ENCODE results near the gene CENPO. TPM values are rescaled to one million over a fixed set of nuclear protein-coding genes. Genes with fewer than 3 reads are reported as not detected.

Gene CENPO
- total RNA-seq, 2 donors from 2014 or later = 28.6 to 49.3 TPM

DNA sequence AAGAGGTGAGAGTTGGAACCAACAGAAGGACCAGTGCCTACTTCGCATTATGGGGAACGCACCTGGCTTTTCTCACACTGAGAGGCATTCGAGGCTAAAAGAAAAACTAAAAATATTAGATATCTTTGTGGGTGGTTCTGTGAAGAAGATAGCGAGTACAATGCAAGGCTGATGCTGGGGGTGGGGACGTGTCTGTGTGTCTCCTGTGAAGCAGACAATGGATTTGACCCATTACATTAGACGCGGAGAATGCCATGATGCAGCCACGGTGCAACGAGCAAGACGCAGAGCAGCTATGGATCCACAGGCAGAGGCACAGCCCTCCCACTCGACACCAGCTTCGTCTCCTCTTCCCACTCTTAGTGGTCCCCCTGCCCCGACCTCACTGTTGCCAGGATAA is 65.8 kb downstream of the CENPO start:
- DNase-seq (ENCODE audit: low spot score in 2 of 2) (no peak), ATAC-seq (no peak)
- H3K36me3 Mint-ChIP-seq = peaks cover 0 to 17% of the 10 kb centered on the region in 2 donors
- no peaks in the 10 kb centered on the region for H3K9me3 Mint-ChIP-seq
- no peak overlapping the region for H3K27ac Mint-ChIP-seq

DNA sequence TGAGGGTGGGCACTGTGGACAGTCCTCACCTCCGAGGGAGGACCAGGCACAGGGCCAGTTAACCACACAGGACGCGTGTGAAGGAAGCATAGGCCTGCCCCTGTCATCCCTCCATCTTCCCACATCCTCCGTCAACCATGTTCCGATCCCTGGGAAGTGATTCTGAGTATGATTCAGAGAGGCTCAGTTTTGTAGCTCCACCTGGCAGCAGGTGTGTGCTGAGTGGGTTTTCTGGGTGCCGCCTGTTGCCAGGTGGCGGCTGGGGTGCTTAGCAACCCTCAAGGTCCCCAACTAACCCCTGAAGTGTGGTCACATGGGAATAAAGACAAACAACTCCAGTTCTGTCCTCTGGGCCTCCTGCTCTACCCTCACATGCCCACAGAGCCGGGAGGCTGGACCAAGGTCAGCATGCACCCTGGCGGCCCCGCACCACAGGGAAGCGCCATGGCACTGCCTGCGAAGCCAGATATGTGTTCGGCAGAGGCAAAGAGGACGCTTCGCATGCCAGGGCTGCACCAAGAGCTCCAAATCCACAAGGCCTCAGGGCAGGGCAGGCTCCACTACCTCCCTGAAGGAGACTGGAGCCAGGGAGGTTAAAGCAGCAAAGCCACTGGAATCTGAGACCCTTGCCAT is 66.9 kb downstream of the CENPO start:
- H3K27ac Mint-ChIP-seq = no peak overlapping the region
- DNase-seq (ENCODE audit: low spot score in 2 of 2) = no peak
- no peaks in the 10 kb centered on the region for H3K9me3 Mint-ChIP-seq
- no peak for ATAC-seq
- peaks cover 0 to 17% of the 10 kb centered on the region in 2 donors for H3K36me3 Mint-ChIP-seq

DNA sequence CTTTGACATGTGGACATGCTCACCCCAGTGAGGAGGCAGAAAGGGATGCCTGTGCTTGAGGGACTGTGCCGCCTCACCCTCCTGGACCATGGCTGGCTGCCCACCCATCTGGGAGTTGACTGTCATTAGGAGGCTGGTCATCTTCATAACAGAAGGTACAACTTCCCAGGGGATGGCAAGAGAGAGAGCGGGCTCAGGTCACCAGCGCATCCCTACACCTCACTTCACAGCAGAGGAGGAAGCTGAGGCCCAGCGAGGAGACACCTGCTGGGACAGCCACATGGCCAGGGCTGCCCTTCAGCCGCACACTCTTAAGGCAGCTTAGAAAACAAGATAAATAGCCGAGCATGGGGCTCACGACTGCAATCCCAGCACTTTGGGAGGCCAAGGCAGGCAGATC is 67.4 kb downstream of the CENPO start:
- ATAC-seq (no peak), DNase-seq (ENCODE audit: low spot score in 2 of 2) (no peak)
- Mint-ChIP-seq H3K9me3 (no peaks in the 10 kb centered on the region), H3K27ac (no peak overlapping the region), H3K36me3 (peaks cover 0 to 17% of the 10 kb centered on the region in 2 donors)

DNA sequence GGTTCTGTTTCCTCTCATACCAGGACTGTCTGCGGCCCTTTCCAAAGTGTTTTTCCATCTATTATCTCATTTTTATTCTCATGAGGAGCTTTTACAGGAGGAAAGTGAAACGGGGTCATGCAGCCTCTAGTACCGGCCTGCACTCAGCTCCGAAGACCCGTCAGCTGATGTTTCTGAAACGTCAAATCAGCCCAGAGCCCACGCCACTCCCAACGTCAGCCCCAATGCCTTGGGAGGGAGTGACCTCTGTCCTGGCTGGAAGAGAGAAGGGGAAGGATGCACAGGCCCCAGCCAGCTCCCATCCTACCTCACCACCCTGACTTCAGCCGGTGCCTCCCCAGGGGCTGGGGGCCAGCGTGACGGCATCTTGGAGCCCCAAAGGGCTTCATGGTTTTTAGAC is 68.3 kb downstream of the CENPO start:
- ATAC-seq = no peak
- Mint-ChIP-seq H3K9me3 (no peaks in the 10 kb centered on the region), H3K27ac (no peak overlapping the region), H3K36me3 (peaks cover 0 to 13% of the 10 kb centered on the region in 2 donors)
- DNase-seq (ENCODE audit: low spot score in 2 of 2) = no peak

DNA sequence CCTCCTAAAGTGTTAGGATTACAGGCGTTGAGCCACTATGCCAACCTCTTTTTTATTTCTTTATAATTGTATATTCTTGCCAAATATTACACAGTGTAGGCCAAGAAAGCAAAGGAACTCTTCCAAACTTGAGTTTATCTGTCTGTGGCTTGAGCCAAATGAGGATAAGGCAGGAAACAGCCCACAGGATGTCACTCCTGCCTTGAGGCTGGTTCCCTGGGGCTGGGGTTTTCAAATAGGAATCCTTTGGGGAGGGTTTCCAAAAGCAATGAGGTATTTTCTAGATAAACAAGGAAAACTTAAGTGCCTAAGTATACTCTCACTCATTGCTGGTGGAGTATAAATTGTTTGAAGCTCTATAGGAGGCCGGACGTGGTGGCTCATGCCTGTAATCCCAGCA is 70.4 kb downstream of the CENPO start:
- ATAC-seq (no peak), DNase-seq (ENCODE audit: low spot score in 2 of 2) (no peak)
- H3K9me3 Mint-ChIP-seq = peaks cover 0 to 4% of the 10 kb centered on the region in 2 donors
- no peak overlapping the region for H3K27ac Mint-ChIP-seq
- peaks cover 0 to 15% of the 10 kb centered on the region in 2 donors for H3K36me3 Mint-ChIP-seq

DNA sequence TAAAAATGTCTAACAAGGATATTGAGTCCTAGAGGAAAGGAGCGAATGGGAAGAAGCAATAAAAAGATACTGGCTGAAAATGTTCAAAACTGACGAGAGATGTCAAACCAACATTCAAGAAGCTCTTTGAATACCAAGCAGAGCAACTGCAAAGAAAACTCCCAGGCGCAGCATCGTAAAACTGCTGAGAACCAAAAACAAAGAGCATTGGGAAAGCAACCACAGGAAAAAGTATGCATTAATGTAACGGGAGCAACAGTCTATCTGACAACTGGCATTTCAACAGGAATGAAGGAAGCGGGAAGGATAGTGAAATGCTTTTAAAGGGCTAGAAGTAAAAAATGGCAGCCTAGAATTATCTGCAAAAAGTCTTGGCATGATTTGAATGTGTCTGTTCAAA is 73.7 kb downstream of the CENPO start:
- no peak for DNase-seq (ENCODE audit: low spot score in 2 of 2)
- H3K36me3 Mint-ChIP-seq = peaks cover 0 to 11% of the 10 kb centered on the region in 2 donors
- ATAC-seq = no peak
- H3K27ac Mint-ChIP-seq = no peak overlapping the region
- H3K9me3 Mint-ChIP-seq = peaks cover 0 to 4% of the 10 kb centered on the region in 2 donors

DNA sequence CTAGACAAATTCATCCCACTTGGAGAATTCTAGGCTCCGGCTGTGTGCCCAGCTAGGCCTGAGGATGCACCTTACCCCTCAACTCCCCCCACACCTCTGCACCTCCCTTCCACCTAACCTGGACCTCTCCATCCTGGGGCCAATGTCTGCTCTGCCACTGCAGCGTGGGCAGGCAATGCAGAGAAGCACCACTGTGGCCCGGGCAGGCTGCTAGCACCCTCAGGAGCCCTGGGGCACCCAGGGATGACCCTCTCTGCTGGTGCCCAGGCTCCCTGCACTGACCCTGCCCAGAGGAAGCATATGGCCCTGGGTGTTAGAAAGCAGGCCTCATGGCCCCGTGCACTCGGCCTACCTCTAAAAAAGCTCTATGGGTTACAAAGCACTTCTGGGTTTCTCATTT is 77.2 kb downstream of the CENPO start:
- DNase-seq (ENCODE audit: low spot score in 2 of 2) (no peak), ATAC-seq (no peak)
- H3K27ac Mint-ChIP-seq = peak overlapping the region in 1 of 2 donors; percentile 68

DNA sequence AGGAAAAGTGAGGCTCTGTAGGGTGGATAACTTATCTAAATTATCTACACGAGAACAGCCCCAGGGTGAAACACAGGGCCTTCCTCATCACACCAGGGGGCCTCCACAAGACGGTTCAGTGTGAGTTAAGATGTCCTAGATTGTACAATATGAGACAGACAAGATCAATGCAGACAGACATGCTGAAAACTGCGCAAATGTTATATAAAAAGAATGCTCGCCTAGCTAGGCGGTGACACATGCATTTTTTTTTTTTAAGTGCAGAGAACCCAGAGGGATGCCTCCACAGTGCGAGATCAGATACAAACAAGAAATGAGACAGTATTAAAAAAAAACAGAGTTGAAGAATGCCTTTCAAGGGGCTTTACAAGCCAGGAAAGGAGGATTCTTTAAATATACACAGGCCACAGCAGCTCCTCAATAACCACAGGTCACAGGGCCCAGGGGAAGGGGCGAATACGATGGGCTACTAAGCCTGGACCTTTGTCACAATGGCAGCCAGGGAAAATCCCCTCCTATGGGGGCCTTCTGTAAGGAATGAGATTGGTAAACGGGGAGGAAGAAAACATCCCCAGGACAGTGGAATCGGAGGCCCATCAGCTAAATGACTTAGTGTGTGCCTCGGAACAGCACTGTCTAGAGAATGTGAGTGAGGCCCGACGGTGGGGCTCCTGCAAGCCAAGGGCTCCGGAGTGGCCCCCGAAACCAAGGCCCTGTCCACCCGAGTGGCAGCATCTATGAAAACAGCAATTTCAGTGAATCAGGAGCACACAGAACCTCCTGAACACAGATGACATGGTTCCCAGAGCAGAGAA is 77.9 kb downstream of the CENPO start:
- H3K9me3 Mint-ChIP-seq = peaks cover 0 to 4% of the 10 kb centered on the region in 2 donors
- no peak for DNase-seq (ENCODE audit: low spot score in 2 of 2)
- peaks cover 0 to 11% of the 10 kb centered on the region in 2 donors for H3K36me3 Mint-ChIP-seq
- H3K27ac Mint-ChIP-seq = peak overlapping the region in 1 of 2 donors; percentile 68
- no peak for ATAC-seq

More for the DNA sequence above, 77.2 kb downstream of the CENPO start:
- Mint-ChIP-seq H3K36me3 (peaks cover 0 to 11% of the 10 kb centered on the region in 2 donors), H3K9me3 (peaks cover 0 to 4% of the 10 kb centered on the region in 2 donors)

DNA sequence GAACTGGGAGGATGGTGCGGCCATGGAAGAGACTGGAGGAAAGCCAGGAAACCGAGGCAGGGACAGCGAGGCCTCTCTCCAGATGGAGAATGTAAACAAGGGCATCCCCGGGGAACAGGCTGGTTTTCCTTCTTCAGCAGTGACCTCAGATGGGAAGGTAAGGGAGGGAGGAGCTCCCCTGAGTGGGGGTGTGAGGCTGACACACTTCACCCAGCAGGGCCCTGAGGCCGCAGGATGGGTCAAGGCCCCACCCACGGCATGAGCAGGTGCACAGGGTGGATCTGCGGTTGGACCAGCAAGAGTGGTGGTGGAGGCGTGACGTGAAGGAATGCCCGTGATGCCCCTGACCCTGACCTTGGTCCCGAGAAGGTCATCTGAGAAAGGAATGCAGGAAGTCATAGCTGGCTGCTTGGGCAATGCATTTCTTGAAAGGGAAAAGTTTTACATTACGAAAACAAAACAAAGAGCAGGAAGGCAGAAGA is 78.7 kb downstream of the CENPO start:
- ATAC-seq (no peak), DNase-seq (ENCODE audit: low spot score in 2 of 2) (peak in 1 of 2 donors; percentile 41)
- peaks cover 0 to 8% of the 10 kb centered on the region in 2 donors for H3K36me3 Mint-ChIP-seq
- H3K27ac Mint-ChIP-seq = peak overlapping the region in 1 of 2 donors; percentile 11
- H3K9me3 Mint-ChIP-seq = peaks cover 0 to under 1% of the 10 kb centered on the region in 2 donors

Other genes starting within 250 kb of the CENPO start
- 10 to 100 TPM; 13.7 to 24.4 TPM for gene PTRHD1, start within 50 bp of the CENPO start, total RNA-seq
- 10 to 100 TPM; 15.8 to 51.4 TPM for gene ADCY3, start 126.8 kb downstream of the CENPO start, total RNA-seq
- gene DNAJC27, start 178.5 kb downstream of the CENPO start, total RNA-seq = 1 to 10 TPM; 6.8 to 7.3 TPM
- 1 to 10 TPM in 1 of 2 donors, under 1 TPM in 1; 0.43 to 1.2 TPM for gene EFR3B, start 248.7 kb downstream of the CENPO start, total RNA-seq